Measurements from ENCODE around the gene SLC26A9.

Gene SLC26A9

DNA sequence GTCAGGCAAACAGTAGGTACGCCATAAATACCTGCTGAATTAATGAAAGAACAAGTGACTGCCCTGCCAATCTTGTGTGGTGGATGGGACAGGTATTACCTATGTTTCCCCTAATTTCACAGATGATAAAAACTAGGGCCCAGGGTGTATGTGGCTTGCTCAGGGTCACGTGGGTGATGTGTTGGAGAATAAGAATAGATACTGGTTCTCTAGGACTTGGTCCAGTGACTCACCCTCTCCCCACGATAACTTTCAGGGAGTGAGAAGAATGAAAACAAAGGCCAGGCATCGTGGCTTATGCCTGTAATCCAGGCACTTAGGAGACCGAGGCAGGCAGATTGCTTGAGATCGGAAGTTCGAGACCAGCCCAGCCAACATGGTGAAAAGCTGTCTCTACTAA lies 26.7 kb downstream of the SLC26A9 start:
- no peak for TF ChIP-seq POLR2AphosphoS5 (IDR thresholded peaks at IDR 0.05; ENCODE audit: low read depth, low read length)
- TF ChIP-seq TAF1 (IDR thresholded peaks at IDR 0.05; ENCODE audit: borderline replicate concordance, insufficient read depth, low read length) = no peak
- TF ChIP-seq FOXP2 (optimal IDR thresholded peaks at IDR 0.05; ENCODE audit: borderline replicate concordance, extremely low read depth, extremely low read length, insufficient read depth) = no peak
- TF ChIP-seq, protein P1, sequence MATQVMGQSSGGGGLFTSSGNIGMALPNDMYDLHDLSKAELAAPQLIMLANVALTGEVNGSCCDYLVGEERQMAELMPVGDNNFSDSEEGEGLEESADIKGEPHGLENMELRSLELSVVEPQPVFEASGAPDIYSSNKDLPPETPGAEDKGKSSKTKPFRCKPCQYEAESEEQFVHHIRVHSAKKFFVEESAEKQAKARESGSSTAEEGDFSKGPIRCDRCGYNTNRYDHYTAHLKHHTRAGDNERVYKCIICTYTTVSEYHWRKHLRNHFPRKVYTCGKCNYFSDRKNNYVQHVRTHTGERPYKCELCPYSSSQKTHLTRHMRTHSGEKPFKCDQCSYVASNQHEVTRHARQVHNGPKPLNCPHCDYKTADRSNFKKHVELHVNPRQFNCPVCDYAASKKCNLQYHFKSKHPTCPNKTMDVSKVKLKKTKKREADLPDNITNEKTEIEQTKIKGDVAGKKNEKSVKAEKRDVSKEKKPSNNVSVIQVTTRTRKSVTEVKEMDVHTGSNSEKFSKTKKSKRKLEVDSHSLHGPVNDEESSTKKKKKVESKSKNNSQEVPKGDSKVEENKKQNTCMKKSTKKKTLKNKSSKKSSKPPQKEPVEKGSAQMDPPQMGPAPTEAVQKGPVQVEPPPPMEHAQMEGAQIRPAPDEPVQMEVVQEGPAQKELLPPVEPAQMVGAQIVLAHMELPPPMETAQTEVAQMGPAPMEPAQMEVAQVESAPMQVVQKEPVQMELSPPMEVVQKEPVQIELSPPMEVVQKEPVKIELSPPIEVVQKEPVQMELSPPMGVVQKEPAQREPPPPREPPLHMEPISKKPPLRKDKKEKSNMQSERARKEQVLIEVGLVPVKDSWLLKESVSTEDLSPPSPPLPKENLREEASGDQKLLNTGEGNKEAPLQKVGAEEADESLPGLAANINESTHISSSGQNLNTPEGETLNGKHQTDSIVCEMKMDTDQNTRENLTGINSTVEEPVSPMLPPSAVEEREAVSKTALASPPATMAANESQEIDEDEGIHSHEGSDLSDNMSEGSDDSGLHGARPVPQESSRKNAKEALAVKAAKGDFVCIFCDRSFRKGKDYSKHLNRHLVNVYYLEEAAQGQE (IDR thresholded peaks at IDR 0.05; ENCODE audit: insufficient read depth in 1 of 2, low read depth in 2 of 2, low read length in 2 of 2) = no peak
- TF ChIP-seq SIN3A (IDR thresholded peaks at IDR 0.05; ENCODE audit: borderline replicate concordance, insufficient read depth, low read length) = no peak

GRCh38 chr1:205915354-205915990 lies 27.8 kb downstream of the SLC26A9 start:
- no peak for TF ChIP-seq FOXP2 (optimal IDR thresholded peaks at IDR 0.05; ENCODE audit: borderline replicate concordance, extremely low read depth, extremely low read length, insufficient read depth)
- no peak for TF ChIP-seq SIN3A (IDR thresholded peaks at IDR 0.05; ENCODE audit: borderline replicate concordance, insufficient read depth, low read length)
- TF ChIP-seq TAF1 (IDR thresholded peaks at IDR 0.05; ENCODE audit: borderline replicate concordance, insufficient read depth, low read length) = no peak
- TF ChIP-seq, protein P1 (IDR thresholded peaks at IDR 0.05; ENCODE audit: insufficient read depth in 1 of 2, low read depth in 2 of 2, low read length in 2 of 2) = no peak
- TF ChIP-seq POLR2AphosphoS5 (IDR thresholded peaks at IDR 0.05; ENCODE audit: low read depth, low read length) = no peak

- no peak for TF ChIP-seq POLR2AphosphoS5 (IDR thresholded peaks at IDR 0.05; ENCODE audit: low read depth, low read length)
- TF ChIP-seq, protein P1 (IDR thresholded peaks at IDR 0.05; ENCODE audit: insufficient read depth in 1 of 2, low read depth in 2 of 2, low read length in 2 of 2) = no peak
- TF ChIP-seq SIN3A (IDR thresholded peaks at IDR 0.05; ENCODE audit: borderline replicate concordance, insufficient read depth, low read length) = no peak
- no peak for TF ChIP-seq TAF1 (IDR thresholded peaks at IDR 0.05; ENCODE audit: borderline replicate concordance, insufficient read depth, low read length)
- no peak for TF ChIP-seq FOXP2 (optimal IDR thresholded peaks at IDR 0.05; ENCODE audit: borderline replicate concordance, extremely low read depth, extremely low read length, insufficient read depth)
These were observed 28.5 kb downstream of the SLC26A9 start for GRCh38 chr1:205914730-205915129.

DNA sequence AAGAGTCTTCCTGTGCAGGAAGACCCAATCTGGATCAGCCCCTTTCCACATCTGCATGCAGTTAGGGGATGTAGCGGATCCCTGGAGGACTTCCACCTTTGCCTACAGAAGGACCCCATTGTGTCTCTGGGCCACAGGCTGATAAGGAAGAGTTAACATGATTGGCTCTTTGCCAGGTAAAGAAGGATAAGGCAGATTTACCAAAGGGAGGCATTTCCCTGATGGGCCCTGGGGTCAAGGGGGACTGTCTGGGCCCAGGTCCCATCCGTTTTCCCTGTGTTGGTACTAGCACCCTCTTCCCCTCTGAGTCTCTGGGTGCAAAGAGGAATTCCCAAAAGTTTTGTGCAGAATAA lies 29.1 kb downstream of the SLC26A9 start:
- TF ChIP-seq TAF1 (IDR thresholded peaks at IDR 0.05; ENCODE audit: borderline replicate concordance, insufficient read depth, low read length) (no peak), SIN3A (IDR thresholded peaks at IDR 0.05; ENCODE audit: borderline replicate concordance, insufficient read depth, low read length) (no peak), FOXP2 (optimal IDR thresholded peaks at IDR 0.05; ENCODE audit: borderline replicate concordance, extremely low read depth, extremely low read length, insufficient read depth) (no peak), POLR2AphosphoS5 (IDR thresholded peaks at IDR 0.05; ENCODE audit: low read depth, low read length) (no peak)
- TF ChIP-seq, protein P1 (IDR thresholded peaks at IDR 0.05; ENCODE audit: insufficient read depth in 1 of 2, low read depth in 2 of 2, low read length in 2 of 2) = no peak

Data from PFSK-1 (cell line).